K562 (cell line): Measurements from ENCODE around the gene C1R. TPM values are rescaled to one million over a fixed set of nuclear protein-coding genes. Genes with fewer than 3 reads are reported as not detected.

Experiments
- ATAC-seq: fragments of 200-7000 bp; cut with Tn5 transposase; 3 replicates; pipeline ENCODE4 v1.9.1; 2020; ENCODE audit warnings: moderate library complexity
- BruUV-seq: library from RNA; stranded (reverse); fragments of 400-500 nt; replicated peaks from 2 replicates; lab custom pipeline; 2021; lab: Mats Ljungman, UMichigan
- CTCF ChIA-PET: fragments of 300-600 bp; formaldehyde crosslinking; extraction: SDS; loops from one replicate; lab custom pipeline; 2021; ENCODE audit warnings: low intra/inter-chr PET ratio; lab: Yijun Ruan, JAX
- POLR2A ChIA-PET: fragments of 300-600, 350-650 bp; sonication (Branson Sonifier 250); formaldehyde crosslinking; extraction: SDS; loops from one replicate; lab custom pipeline; 2021; ENCODE audit warnings: antibody characterized with exemption, inconsistent platforms; lab: Yijun Ruan, JAX
- DNase-seq, 4 experiments: peaks; one replicate each; pipeline versions ENCODE4 v3.0.0 to v3.0.0-alpha.2; 2011 to 2018; ENCODE audit warnings: low spot score in 3 of 4, mixed read lengths in 3 of 4; ENCODE audit errors: extremely low read depth in 1 of 4
- FAIRE-seq: peaks from 2 replicates; lab custom pipeline; 2011; peaks lifted over from hg19 to GRCh38; lab: Jason Lieb, UNC
- H2AFZ ChIP-seq: 2 replicates; pipeline ENCODE4 v1.6.0; 2011; ENCODE audit warnings: low read depth, low read length, control low read depth, inconsistent platforms
- H3K27ac ChIP-seq: fragments of 200-600 bp; 3 replicates; pipeline ENCODE4 v1.8.0; 2011; ENCODE audit warnings: low read depth, mild to moderate bottlenecking, control low read depth, inconsistent platforms, low read length, moderate library complexity, mixed read lengths; ENCODE audit errors: extremely low read depth
- H3K27me3 ChIP-seq, 2 experiments: fragments of 300-600 bp in 1 of 2; 2 replicates in 1 of 2; 3 replicates in 1 of 2; pipeline versions ENCODE4 v1.6.0 to v1.8.0; 2011; ENCODE audit warnings: inconsistent platforms in 2 of 2, low read length in 2 of 2, mild to moderate bottlenecking in 1 of 2, mixed read lengths in 1 of 2, moderate library complexity in 1 of 2; ENCODE audit not compliant: control insufficient read depth in 2 of 2, insufficient read depth in 2 of 2
- H3K36me3 ChIP-seq: fragments of 300-600 bp; 3 replicates; pipeline ENCODE4 v1.8.0; 2011; ENCODE audit warnings: mild to moderate bottlenecking, low read length, inconsistent platforms; ENCODE audit not compliant: control insufficient read depth, insufficient read depth
- H3K4me1 ChIP-seq, 2 experiments: fragments of 200-600 bp in 1 of 2; replicated peaks in 1 of 2; 2 replicates in 1 of 2; 3 replicates in 1 of 2; pipeline versions ENCODE4 v1.5.1 to v1.8.0; 2011; ENCODE audit warnings: inconsistent platforms in 2 of 2, low read length in 2 of 2, mild to moderate bottlenecking in 1 of 2, mixed read lengths in 1 of 2, moderate library complexity in 1 of 2; ENCODE audit not compliant: control insufficient read depth in 2 of 2, insufficient read depth in 2 of 2
- H3K4me2 ChIP-seq: 2 replicates; pipeline ENCODE4 v1.6.1; 2011; ENCODE audit warnings: low read length, control low read depth, inconsistent platforms, mixed read lengths; ENCODE audit not compliant: insufficient read depth
- H3K4me3 ChIP-seq: fragments of 200-600 bp; sonication (generic), shearing (Covaris generic); 2 replicates; pipeline ENCODE4 v1.5.1; 2016; ENCODE audit warnings: control low read depth, inconsistent platforms
- H3K79me2 ChIP-seq: fragments of 200-600 bp; 3 replicates; pipeline ENCODE4 v1.8.0; 2011; ENCODE audit warnings: low read length, inconsistent platforms; ENCODE audit not compliant: control insufficient read depth, insufficient read depth
- H3K9ac ChIP-seq, 2 experiments: 2 replicates each; pipeline versions ENCODE4 v1.6.0 to v1.6.1; 2011; ENCODE audit warnings: low read depth in 2 of 2, low read length in 2 of 2, control low read depth in 1 of 2, inconsistent platforms in 1 of 2, mild to moderate bottlenecking in 1 of 2, mixed read lengths in 1 of 2; ENCODE audit not compliant: insufficient read depth in 1 of 2
- H3K9me1 ChIP-seq: one replicate; pipeline ENCODE4 v1.6.0; 2011; ENCODE audit warnings: inconsistent platforms, mild to moderate bottlenecking, low read length, moderate library complexity; ENCODE audit not compliant: control insufficient read depth, insufficient read depth
- H3K9me3 ChIP-seq: replicated peaks from 2 replicates; pipeline ENCODE4 v1.5.1; 2011; ENCODE audit warnings: low read depth, low read length, inconsistent platforms; ENCODE audit not compliant: control insufficient read depth, insufficient read depth
- H4K20me1 ChIP-seq: replicated peaks from 2 replicates; pipeline ENCODE4 v1.6.1; 2011; ENCODE audit warnings: low read length, inconsistent platforms, mixed read lengths; ENCODE audit not compliant: control insufficient read depth, insufficient read depth
- CREM ChIP-seq: IDR thresholded peaks from 2 replicates; pipeline ENCODE4 v1.6.1; 2014; ENCODE audit warnings: antibody characterized with exemption, low read depth
- LEF1 ChIP-seq: fragments of 450-650 bp; IDR thresholded peaks from 2 replicates; pipeline ENCODE4 v1.6.1; 2016; ENCODE audit warnings: mild to moderate bottlenecking
- NEUROD1 ChIP-seq: fragments of 150-350 bp; IDR thresholded peaks from 2 replicates; pipeline ENCODE4 v1.6.1; 2014; ENCODE audit warnings: borderline replicate concordance, low read length, low read depth; ENCODE audit not compliant: partially characterized antibody
- SMAD4 ChIP-seq: fragments of 250-450 bp; sonication (Bioruptor Pico); conservative IDR thresholded peaks from 2 replicates; pipeline ENCODE4 v1.8.0; 2021; ENCODE audit warnings: inconsistent platforms, mild to moderate bottlenecking, moderate library complexity
- THRA ChIP-seq: fragments of 450-650 bp; IDR thresholded peaks from 2 replicates; pipeline ENCODE4 v1.6.1; 2017; ENCODE audit warnings: mild to moderate bottlenecking, moderate library complexity
- TOE1 ChIP-seq, 2 experiments: fragments of 450-650 bp in 1 of 2; sonication (generic) in 1 of 2; formaldehyde crosslinking in 1 of 2; IDR thresholded peaks; 2 replicates each; pipeline versions ENCODE4 v1.7.1 to v1.8.0; 2016 to 2022; ENCODE audit warnings: borderline replicate concordance in 2 of 2, mild to moderate bottlenecking in 2 of 2, antibody characterized with exemption in 1 of 2, inconsistent platforms in 1 of 2, low read depth in 1 of 2, missing genetic modification reagents in 1 of 2, moderate library complexity in 1 of 2
- VEZF1 ChIP-seq: fragments of 200-800 bp; sonication (Bioruptor generic); IDR thresholded peaks from 2 replicates; pipeline ENCODE4 v1.6.1; 2017; ENCODE audit warnings: missing genetic modification characterization, missing compliant biosample characterization
- ZBTB7A ChIP-seq: IDR thresholded peaks from 2 replicates; pipeline ENCODE4 v1.6.1; 2011; ENCODE audit warnings: low read depth, mild to moderate bottlenecking, low read length, moderate library complexity, borderline replicate concordance; ENCODE audit not compliant: control insufficient read depth
- WGBS: fragments of 100-300 bp; shearing (Covaris generic); methylation state at CpG from one replicate; pipeline ENCODE4 v1.1.6; 2016; ENCODE audit warnings: low coverage, mixed read lengths; ENCODE audit not compliant: insufficient coverage; ENCODE audit errors: missing lambda C conversion rate; 5-methylcytosine and 5-hydroxymethylcytosine counted together
- in situ Hi-C: fragments of 300-500 bp; cut with MboI; formaldehyde crosslinking; loops from 4 replicates; pipeline ENCODE4 v1.15.0; 2018; ENCODE audit warnings: inconsistent platforms, mixed read lengths
- intact Hi-C: fragments of 100-400 bp; cut with micrococcal nuclease; formaldehyde crosslinking; loops from 2 replicates; pipeline ENCODE4 v1.14.2; 2022
- polyA plus RNA-seq, 8 experiments: library from polyadenylated mRNA; depleted of rRNA in 4 of 8; stranded (reverse) in 5 of 8; unstranded in 3 of 8; fragments of >200 nt; fragmentation: Nextera tagmentation in 2 of 8; fragmentation: Illumina TruSeq in 1 of 8; extraction: Ambion mirVana in 2 of 8; extraction: Trizol in 1 of 8; gene quantifications; 2 replicates each; pipeline versions ENCODE4 v1.2.1 to v1.2.3, GENCODE V29; 2011 to 2014; ENCODE audit warnings: inconsistent platforms in 1 of 8, missing spikeins in 1 of 8
- total RNA-seq, 7 experiments: library from RNA; depleted of rRNA in 6 of 7; stranded (reverse); fragments of >200 nt in 6 of 7; fragmentation: Illumina TruSeq in 2 of 7; extraction: Trizol in 2 of 7; gene quantifications; 2 replicates each; pipeline versions ENCODE4 v1.2.1 to v1.2.3, GENCODE V29; 2011 to 2021; ENCODE audit warnings: low replicate concordance in 1 of 7
- TF ChIP-seq, protein P1 (sequence below), 2 experiments: IDR thresholded peaks; 2 replicates each; pipeline ENCODE4 v1.6.1; 2012; ENCODE audit warnings: improper control_type of control experiment in 2 of 2, low read depth in 2 of 2, low read length in 2 of 2, borderline replicate concordance in 1 of 2
- TF ChIP-seq, protein P2 (sequence below): fragments of 450-650 bp; IDR thresholded peaks from 2 replicates; pipeline ENCODE4 v1.6.1; 2017; ENCODE audit warnings: antibody characterized with exemption

Gene C1R
- total and polyA plus RNA-seq, 9 of the 15 experiments (the other 6 are each of a cell fraction or from before 2014, with no cell fraction given): 0.07 to 1.0 (median 0.33) TPM; not detected in 1

DNA sequence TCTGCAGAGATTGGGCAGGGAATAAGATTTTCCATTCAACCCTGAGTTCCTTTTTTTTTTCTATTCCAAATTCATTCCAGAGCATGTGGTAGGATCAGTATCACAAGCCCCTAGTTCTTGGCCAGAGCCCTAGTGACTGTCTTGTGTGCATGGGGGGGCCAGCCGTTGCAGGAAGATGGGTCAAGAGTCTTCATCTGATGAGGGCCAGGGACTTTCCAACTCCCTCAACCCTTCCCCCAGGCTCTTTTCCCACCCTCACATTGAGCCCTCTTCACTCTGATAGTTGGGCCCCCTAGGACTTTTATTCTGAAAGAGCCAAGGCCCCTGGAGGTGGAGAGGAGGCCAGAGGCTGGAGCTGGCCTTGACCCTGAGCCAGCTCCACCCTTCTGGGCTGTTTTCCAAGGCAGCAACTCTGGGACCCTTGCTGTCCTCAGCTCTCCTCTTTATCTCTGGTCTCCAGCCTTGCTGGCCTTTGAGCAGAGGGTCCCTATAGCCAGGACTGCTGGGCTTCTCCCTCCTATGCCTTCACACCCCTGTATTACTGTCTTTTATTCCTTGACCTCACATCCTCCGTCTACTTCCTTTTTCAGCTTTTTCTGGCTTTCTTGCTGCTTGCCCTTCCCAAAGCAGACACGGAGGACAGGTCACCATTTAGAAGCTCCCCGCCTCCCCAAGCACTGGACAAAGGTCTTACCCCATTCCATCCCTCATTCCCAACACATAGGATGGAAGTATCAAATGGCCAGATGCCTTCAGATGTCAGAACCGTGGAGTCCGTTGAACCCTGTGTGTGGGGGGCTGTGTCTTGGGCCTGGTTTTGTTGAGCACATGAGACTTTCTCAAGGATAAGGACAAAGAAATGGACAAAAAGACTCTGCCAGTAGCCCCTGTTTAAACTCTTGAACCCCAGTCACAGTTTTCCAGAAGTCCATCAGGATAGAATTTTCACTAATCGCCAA, 30.8 kb upstream of the C1R start:
- Histone ChIP-seq H3K27me3 (no peaks in the 10 kb centered on the region), H3K9me1 (no peaks in the 10 kb centered on the region), H3K36me3 (0 out of 3 replicates have a peak, but pooled peaks cover 4% of the 10 kb centered on the region), H3K4me3 (no peak overlapping the region), H3K9ac (peak overlapping the region; percentile 15 to 35; a peak in 3 of 4 replicates), H3K4me1 (peaks cover 51 to 64% of the 10 kb centered on the region in 2 experiments), H3K4me2 (peak overlapping the region; percentile 40), H3K27ac (peak overlapping the region; percentile 88), H3K9me3 (no peaks in the 10 kb centered on the region), H4K20me1 (no peaks in the 10 kb centered on the region), H2AFZ (peak overlapping the region; percentile 14), H3K79me2 (peaks cover 11% of the 10 kb centered on the region)
- DNase-seq (peak; percentile 76 to 94 (median 83)), ATAC-seq (peak; percentile 86), FAIRE-seq (peak; percentile 99)
- ChIA-PET CTCF (no interaction called here), POLR2A (interaction anchor here (0.7 to 1.7 kb wide), 5 partner anchors 10 to 179 kb away, joined by 3 to 7 read pairs (median 4); partner anchors contain the start of genes C12orf57 and RNU7-1)
- intact Hi-C loops (loop anchor here (5.0 kb wide), 1 partner anchor 64 kb away; the partner anchor contains the start of gene PEX5), in situ Hi-C loops (no loop called here)
- no TSS peak for BruUV-seq
- 13% methylated on average over 6 of the region's 7 CpGs for WGBS
- TF ChIP-seq NEUROD1 (peak; percentile 67), LEF1 (no peak; the same call in 1 of the 2 replicates), SMAD4 (CRISPR knock-in tag) (peak; percentile 70), ZBTB7A (peak; percentile 97), CREM (0 out of 2 replicates have a peak, but pooled peaks have one; percentile 20), VEZF1 (peak; percentile 39; the same call in 1 of the 2 replicates), TOE1 (IDR thresholded peaks at IDR 0.05; ENCODE audit: borderline replicate concordance) (peak; percentile 54; the same call in 1 of the 2 replicates), TOE1 (CRISPR knock-in tag; IDR thresholded peaks at IDR 0.05; ENCODE audit: borderline replicate concordance, low read depth) (no peak), THRA (peak; percentile 57; the same call in 1 of the 2 replicates)
- TF ChIP-seq, protein P1, sequence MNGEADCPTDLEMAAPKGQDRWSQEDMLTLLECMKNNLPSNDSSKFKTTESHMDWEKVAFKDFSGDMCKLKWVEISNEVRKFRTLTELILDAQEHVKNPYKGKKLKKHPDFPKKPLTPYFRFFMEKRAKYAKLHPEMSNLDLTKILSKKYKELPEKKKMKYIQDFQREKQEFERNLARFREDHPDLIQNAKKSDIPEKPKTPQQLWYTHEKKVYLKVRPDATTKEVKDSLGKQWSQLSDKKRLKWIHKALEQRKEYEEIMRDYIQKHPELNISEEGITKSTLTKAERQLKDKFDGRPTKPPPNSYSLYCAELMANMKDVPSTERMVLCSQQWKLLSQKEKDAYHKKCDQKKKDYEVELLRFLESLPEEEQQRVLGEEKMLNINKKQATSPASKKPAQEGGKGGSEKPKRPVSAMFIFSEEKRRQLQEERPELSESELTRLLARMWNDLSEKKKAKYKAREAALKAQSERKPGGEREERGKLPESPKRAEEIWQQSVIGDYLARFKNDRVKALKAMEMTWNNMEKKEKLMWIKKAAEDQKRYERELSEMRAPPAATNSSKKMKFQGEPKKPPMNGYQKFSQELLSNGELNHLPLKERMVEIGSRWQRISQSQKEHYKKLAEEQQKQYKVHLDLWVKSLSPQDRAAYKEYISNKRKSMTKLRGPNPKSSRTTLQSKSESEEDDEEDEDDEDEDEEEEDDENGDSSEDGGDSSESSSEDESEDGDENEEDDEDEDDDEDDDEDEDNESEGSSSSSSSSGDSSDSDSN (IDR thresholded peaks at IDR 0.05; ENCODE audit: borderline replicate concordance in 1 of 2, low read depth in 2 of 2, low read length in 2 of 2): peak in 1 of 2 experiments; percentile 61; a peak in 1 of 4 replicates
- TF ChIP-seq, protein P2, sequence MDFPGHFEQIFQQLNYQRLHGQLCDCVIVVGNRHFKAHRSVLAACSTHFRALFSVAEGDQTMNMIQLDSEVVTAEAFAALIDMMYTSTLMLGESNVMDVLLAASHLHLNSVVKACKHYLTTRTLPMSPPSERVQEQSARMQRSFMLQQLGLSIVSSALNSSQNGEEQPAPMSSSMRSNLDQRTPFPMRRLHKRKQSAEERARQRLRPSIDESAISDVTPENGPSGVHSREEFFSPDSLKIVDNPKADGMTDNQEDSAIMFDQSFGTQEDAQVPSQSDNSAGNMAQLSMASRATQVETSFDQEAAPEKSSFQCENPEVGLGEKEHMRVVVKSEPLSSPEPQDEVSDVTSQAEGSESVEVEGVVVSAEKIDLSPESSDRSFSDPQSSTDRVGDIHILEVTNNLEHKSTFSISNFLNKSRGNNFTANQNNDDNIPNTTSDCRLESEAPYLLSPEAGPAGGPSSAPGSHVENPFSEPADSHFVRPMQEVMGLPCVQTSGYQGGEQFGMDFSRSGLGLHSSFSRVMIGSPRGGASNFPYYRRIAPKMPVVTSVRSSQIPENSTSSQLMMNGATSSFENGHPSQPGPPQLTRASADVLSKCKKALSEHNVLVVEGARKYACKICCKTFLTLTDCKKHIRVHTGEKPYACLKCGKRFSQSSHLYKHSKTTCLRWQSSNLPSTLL: no peak
